ENCODE measurements around the gene ACTR6. TPM values are rescaled to one million over a fixed set of nuclear protein-coding genes. Genes with fewer than 3 reads are reported as not detected.

Gene ACTR6
- total and polyA plus RNA-seq, 9 donors = 18.1 to 22.4 (median 19.6) TPM

DNA sequence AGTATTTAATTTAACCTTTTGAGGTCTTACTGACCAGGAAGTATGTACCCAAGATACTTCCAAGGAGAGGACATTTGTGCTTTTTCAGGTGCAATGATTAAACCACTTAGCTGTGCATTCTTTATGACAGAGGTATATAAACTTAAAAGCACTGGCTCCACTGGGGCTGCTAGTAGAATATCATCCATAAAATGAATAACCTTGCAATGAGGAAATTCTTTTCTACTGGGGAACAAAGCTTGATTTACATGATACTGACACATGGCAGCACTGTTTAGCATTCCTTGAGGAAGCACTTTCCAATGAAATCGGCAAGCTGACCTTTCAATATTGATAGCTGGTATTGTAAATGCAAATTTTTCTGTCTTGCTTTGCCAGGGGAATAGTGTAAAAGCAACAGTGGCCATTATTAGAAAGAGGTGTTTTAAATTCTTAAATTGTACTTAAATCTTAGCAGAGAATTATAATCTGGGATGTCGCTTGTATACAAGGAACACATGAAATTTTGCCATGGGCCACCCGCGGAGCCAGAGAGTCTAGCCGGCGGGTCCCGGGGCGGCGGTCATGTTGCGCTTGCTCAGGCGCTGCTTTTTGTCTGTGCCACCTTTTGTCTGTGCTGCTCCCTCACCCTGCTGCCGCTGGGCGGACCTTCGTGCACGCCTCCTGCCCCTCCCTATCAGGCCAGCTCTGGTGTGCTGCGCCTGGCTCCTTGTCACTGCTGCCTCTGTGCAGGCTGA lies 37.0 kb upstream of the ACTR6 start:
- H3K27me3 ChIP-seq (ENCODE audit: control insufficient read depth, insufficient read depth, low read length) = peaks cover 4% of the 10 kb centered on the region
- no peaks in the 10 kb centered on the region for H3K9me3 ChIP-seq (replicated peaks; ENCODE audit: control insufficient read depth, low read depth, low read length)
- H3K27ac ChIP-seq (ENCODE audit: low read length) = no peak overlapping the region
- no peaks in the 10 kb centered on the region for H3K36me3 ChIP-seq (ENCODE audit: control insufficient read depth, insufficient read depth, low read length)
- 3% methylated on average over 16 of the region's 16 CpGs for WGBS (ENCODE audit: insufficient coverage)
- DNase-seq = peak; percentile 73
- peak overlapping the region; percentile 15 for H3K4me3 ChIP-seq (ENCODE audit: low read length)
- peaks cover 24% of the 10 kb centered on the region for H3K4me1 ChIP-seq (ENCODE audit: control insufficient read depth, insufficient read depth, low read length)

DNA sequence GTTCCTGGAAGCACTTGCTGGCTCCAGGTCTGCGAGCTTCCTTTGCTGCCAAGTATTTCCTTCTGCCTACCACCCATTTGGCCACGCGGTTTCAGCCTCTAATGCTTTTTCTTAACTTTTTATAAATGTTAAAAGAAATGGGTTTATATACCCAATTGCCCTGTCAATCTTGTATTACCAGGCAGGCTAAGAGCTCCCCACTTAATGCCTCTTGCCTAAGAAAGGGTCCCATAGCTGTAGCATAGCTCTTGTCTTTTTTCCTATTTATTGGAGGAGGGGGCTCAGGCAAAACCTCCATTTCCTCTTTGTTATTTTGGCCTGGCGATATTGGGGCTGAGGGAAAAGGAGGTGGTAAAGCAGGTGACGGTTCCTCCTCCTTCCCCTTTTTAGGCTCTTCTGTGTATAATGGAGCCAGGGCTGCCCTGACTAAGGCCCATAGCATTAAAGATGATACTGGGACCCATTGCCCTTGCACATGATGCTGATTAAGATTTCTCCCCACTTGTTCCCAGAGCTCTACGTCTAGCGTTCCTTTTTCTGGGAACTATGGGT lies 36.4 kb upstream of the ACTR6 start:
- peaks cover 4% of the 10 kb centered on the region for H3K27me3 ChIP-seq (ENCODE audit: control insufficient read depth, insufficient read depth, low read length)
- WGBS (ENCODE audit: insufficient coverage) = no CpG with 5 or more reads among the region's 7 CpGs
- no peaks in the 10 kb centered on the region for H3K9me3 ChIP-seq (replicated peaks; ENCODE audit: control insufficient read depth, low read depth, low read length)
- no peak overlapping the region for H3K27ac ChIP-seq (ENCODE audit: low read length)
- H3K4me1 ChIP-seq (ENCODE audit: control insufficient read depth, insufficient read depth, low read length) = peaks cover 21% of the 10 kb centered on the region
- no peak for DNase-seq
- H3K4me3 ChIP-seq (ENCODE audit: low read length) = peak overlapping the region; percentile 15
- no peaks in the 10 kb centered on the region for H3K36me3 ChIP-seq (ENCODE audit: control insufficient read depth, insufficient read depth, low read length)

DNA sequence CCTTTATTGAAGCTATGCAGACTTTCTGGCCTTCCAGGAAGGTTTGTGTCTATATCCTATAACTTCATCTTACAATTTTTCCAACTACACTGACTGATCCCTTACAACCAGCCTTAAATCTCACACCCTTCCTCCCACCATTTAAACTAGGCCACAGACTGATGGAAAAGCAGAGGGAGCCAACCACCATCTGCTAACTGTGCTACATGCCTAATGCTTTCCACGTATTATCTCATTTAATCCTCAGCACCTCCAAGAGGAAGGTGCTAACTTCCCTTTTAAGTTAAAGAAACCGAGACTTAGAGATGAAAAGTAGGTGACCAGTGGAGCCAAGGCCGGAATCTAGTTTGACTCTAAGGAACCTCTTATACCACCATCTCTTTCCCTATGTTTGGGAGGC lies 35.3 kb upstream of the ACTR6 start:
- Histone ChIP-seq H3K4me1 (ENCODE audit: control insufficient read depth, insufficient read depth, low read length) (peaks cover 21% of the 10 kb centered on the region), H3K27ac (ENCODE audit: low read length) (no peak overlapping the region), H3K4me3 (ENCODE audit: low read length) (no peak overlapping the region), H3K9me3 (replicated peaks; ENCODE audit: control insufficient read depth, low read depth, low read length) (no peaks in the 10 kb centered on the region), H3K27me3 (ENCODE audit: control insufficient read depth, insufficient read depth, low read length) (peaks cover 4% of the 10 kb centered on the region), H3K36me3 (ENCODE audit: control insufficient read depth, insufficient read depth, low read length) (no peaks in the 10 kb centered on the region)
- no CpG with 5 or more reads among the region's 3 CpGs for WGBS (ENCODE audit: insufficient coverage)
- no peak for DNase-seq

DNA sequence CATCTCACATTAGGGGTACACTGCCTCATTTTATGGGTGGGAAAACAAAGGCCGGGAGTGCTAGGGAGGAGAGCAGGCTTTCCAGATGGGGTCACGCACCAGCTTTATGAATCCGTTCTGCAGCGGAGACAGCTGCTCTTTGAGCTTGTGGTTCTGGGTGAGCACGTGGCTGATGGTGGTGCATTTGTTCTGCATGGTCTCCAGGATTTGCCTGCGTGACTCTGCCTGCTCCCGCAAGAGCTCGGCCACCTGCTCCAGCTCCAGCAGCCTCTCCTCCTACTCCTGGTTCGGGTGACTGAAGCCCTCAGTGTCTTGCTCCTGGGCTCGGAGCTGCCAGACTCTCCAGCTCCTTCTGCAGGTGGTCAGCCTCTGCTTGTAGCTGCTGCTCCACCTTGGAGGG lies 34.4 kb upstream of the ACTR6 start:
- Histone ChIP-seq H3K4me1 (ENCODE audit: control insufficient read depth, insufficient read depth, low read length) (peaks cover 21% of the 10 kb centered on the region), H3K27ac (ENCODE audit: low read length) (peak overlapping the region; percentile 20), H3K9me3 (replicated peaks; ENCODE audit: control insufficient read depth, low read depth, low read length) (no peaks in the 10 kb centered on the region), H3K27me3 (ENCODE audit: control insufficient read depth, insufficient read depth, low read length) (peaks cover 4% of the 10 kb centered on the region), H3K36me3 (ENCODE audit: control insufficient read depth, insufficient read depth, low read length) (no peaks in the 10 kb centered on the region), H3K4me3 (ENCODE audit: low read length) (no peak overlapping the region)
- DNase-seq = peak; percentile 43
- 90% methylated on average over 5 of the region's 10 CpGs for WGBS (ENCODE audit: insufficient coverage)

DNA sequence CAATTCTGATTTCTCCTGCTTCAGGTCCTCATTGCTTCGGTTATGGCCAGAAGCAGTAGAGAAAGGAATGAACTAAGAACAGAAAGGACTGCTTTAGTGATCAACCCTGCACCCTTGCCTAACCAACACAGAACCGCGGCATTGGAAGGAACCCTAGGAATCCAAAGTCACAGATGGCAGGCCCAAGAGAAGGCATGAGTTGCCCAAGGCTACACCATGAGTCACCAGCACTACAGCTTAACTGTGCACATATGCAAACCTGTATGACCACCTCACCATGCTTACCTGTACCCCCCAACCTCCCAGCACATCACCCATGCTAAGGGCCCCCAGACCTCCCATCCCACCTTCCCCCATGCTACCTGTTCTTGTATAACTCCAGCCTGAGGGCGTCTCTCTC lies 32.1 kb upstream of the ACTR6 start:
- Histone ChIP-seq H3K27ac (ENCODE audit: low read length) (no peak overlapping the region), H3K36me3 (ENCODE audit: control insufficient read depth, insufficient read depth, low read length) (no peaks in the 10 kb centered on the region), H3K9me3 (replicated peaks; ENCODE audit: control insufficient read depth, low read depth, low read length) (no peaks in the 10 kb centered on the region), H3K27me3 (ENCODE audit: control insufficient read depth, insufficient read depth, low read length) (peaks cover 4% of the 10 kb centered on the region), H3K4me3 (ENCODE audit: low read length) (no peak overlapping the region), H3K4me1 (ENCODE audit: control insufficient read depth, insufficient read depth, low read length) (peaks cover 21% of the 10 kb centered on the region)
- no peak for DNase-seq
- WGBS (ENCODE audit: insufficient coverage) = 100% methylated on average over 2 of the region's 4 CpGs

DNA sequence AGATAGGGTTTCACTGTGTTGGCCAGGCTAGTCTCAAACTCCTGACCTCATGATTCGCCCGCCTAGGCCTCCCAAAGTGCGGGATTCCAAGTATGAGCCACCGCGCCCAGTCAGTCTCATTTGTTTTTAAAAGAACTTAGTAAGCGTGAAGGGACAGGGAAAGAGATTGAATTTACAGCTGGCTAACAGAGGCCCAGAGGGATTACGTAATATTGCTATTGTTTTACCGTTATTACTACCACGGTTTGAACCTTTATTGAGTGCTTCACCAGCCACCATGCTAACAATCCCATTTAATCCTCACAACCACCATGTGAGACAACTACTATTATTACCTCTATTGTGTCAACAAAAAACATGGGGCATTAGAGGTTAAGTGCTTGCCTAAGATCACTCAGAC lies 31.3 kb upstream of the ACTR6 start:
- no peaks in the 10 kb centered on the region for H3K36me3 ChIP-seq (ENCODE audit: control insufficient read depth, insufficient read depth, low read length)
- H3K27me3 ChIP-seq (ENCODE audit: control insufficient read depth, insufficient read depth, low read length) = no peaks in the 10 kb centered on the region
- H3K4me1 ChIP-seq (ENCODE audit: control insufficient read depth, insufficient read depth, low read length) = peaks cover 15% of the 10 kb centered on the region
- no peak overlapping the region for H3K27ac ChIP-seq (ENCODE audit: low read length)
- DNase-seq = no peak
- H3K4me3 ChIP-seq (ENCODE audit: low read length) = no peak overlapping the region
- 87% methylated on average over 9 of the region's 9 CpGs for WGBS (ENCODE audit: insufficient coverage)
- H3K9me3 ChIP-seq (replicated peaks; ENCODE audit: control insufficient read depth, low read depth, low read length) = no peaks in the 10 kb centered on the region

DNA sequence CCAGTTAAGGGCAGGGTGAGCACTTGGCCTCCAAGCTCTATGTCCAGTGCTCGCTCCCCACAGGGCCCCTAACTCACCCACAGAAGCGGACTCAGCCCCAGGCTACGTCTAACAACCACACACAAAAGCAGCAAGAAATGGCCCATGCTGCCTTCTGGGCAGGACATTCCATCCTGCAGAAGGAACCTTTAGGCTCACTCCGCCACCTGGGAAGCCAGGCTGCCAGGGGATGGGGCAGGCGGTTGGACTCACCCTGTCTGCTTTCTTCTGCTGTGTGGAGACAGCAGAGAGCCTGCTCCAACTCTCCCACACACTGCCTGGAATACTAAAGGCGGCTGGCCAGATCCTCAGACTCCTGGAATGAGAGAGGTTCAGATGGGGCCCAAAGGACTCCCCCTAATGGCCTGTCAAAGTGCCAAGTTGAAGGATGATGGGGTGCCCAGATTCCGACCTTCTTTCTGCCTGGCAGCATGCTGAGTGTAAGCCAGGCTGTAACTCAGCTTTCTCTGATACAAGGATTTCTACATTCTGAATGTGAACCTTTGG lies 30.2 kb upstream of the ACTR6 start:
- H3K27ac ChIP-seq (ENCODE audit: low read length) = no peak overlapping the region

DNA sequence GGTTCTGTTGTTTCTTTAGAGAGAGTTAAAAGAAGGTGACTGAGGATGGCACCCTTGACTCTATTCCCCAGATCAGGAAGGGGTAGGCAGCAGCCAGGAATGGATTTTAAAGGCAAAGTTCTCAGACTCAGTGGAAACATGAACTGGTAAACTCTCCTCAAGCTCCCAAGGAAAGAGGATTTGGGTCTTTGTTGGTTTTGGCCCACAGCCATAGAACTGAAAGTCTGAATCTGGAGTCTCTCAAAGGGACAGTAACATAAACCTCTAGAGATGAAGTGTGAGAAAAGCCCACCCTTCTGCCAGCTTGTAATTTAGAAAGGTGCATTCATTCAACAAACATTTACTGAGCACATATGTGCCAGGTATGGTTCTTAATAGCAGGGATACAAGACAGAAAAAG lies 29.4 kb upstream of the ACTR6 start:
- Histone ChIP-seq H3K9me3 (replicated peaks; ENCODE audit: control insufficient read depth, low read depth, low read length) (no peaks in the 10 kb centered on the region), H3K36me3 (ENCODE audit: control insufficient read depth, insufficient read depth, low read length) (no peaks in the 10 kb centered on the region), H3K4me1 (ENCODE audit: control insufficient read depth, insufficient read depth, low read length) (peaks cover 6% of the 10 kb centered on the region), H3K27me3 (ENCODE audit: control insufficient read depth, insufficient read depth, low read length) (no peaks in the 10 kb centered on the region), H3K4me3 (ENCODE audit: low read length) (no peak overlapping the region), H3K27ac (ENCODE audit: low read length) (no peak overlapping the region)
- DNase-seq = no peak

More for the DNA sequence above, 30.2 kb upstream of the ACTR6 start:
- H3K4me1 ChIP-seq (ENCODE audit: control insufficient read depth, insufficient read depth, low read length) = peaks cover 14% of the 10 kb centered on the region
- H3K36me3 ChIP-seq (ENCODE audit: control insufficient read depth, insufficient read depth, low read length) = no peaks in the 10 kb centered on the region
- DNase-seq = no peak
- WGBS (ENCODE audit: insufficient coverage) = 50% methylated on average over 2 of the region's 7 CpGs
- H3K4me3 ChIP-seq (ENCODE audit: low read length) = no peak overlapping the region
- no peaks in the 10 kb centered on the region for H3K27me3 ChIP-seq (ENCODE audit: control insufficient read depth, insufficient read depth, low read length)
- no peaks in the 10 kb centered on the region for H3K9me3 ChIP-seq (replicated peaks; ENCODE audit: control insufficient read depth, low read depth, low read length)

DNA sequence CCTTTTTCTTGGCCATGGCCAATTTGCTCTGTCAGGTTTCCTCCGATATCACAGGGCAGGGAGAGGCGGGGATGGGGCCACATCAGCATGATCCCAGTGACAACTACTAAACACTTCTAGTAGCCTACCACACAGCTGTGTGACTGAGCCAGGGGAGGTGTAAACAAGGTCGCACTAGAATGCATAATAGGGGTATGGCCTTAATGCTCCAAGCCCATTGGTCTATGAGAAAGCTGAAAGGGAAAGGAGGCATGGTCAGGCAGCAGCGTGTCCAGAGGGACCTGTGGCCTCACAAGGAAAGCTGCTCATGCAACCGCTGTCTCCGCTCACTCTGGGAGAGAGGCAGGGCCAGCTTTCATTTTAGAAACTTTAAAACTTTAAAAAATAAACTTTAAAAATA lies 27.5 kb upstream of the ACTR6 start:
- Histone ChIP-seq H3K4me1 (ENCODE audit: control insufficient read depth, insufficient read depth, low read length) (no peaks in the 10 kb centered on the region), H3K36me3 (ENCODE audit: control insufficient read depth, insufficient read depth, low read length) (no peaks in the 10 kb centered on the region), H3K4me3 (ENCODE audit: low read length) (no peak overlapping the region), H3K9me3 (replicated peaks; ENCODE audit: control insufficient read depth, low read depth, low read length) (no peaks in the 10 kb centered on the region), H3K27me3 (ENCODE audit: control insufficient read depth, insufficient read depth, low read length) (no peaks in the 10 kb centered on the region), H3K27ac (ENCODE audit: low read length) (no peak overlapping the region)
- DNase-seq = no peak
- no CpG with 5 or more reads among the region's 6 CpGs for WGBS (ENCODE audit: insufficient coverage)

DNA sequence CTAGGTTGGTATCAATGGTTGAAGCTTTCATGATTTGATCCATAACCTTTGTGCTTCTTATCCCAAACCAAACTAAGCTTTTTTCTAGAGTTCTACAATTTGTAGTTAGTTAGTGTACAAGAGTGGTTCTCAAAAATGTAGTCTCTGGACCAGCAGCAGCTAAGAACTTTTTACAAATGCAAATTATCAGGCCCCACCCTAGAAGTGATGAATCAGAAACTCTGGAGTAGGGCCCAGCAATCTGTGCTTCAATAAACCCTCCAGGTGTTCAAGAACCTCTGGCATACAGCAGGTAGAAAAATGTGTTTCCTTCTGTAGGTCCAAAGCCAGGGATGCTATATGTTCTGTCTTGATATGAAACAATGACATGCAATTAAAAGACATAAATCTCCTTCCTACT lies 26.1 kb upstream of the ACTR6 start:
- Histone ChIP-seq H3K4me3 (ENCODE audit: low read length) (no peak overlapping the region), H3K9me3 (replicated peaks; ENCODE audit: control insufficient read depth, low read depth, low read length) (no peaks in the 10 kb centered on the region), H3K36me3 (ENCODE audit: control insufficient read depth, insufficient read depth, low read length) (no peaks in the 10 kb centered on the region), H3K27me3 (ENCODE audit: control insufficient read depth, insufficient read depth, low read length) (no peaks in the 10 kb centered on the region), H3K27ac (ENCODE audit: low read length) (no peak overlapping the region), H3K4me1 (ENCODE audit: control insufficient read depth, insufficient read depth, low read length) (no peaks in the 10 kb centered on the region)
- DNase-seq = no peak
